ENCODE measurements around the gene CLK4.

DNA sequence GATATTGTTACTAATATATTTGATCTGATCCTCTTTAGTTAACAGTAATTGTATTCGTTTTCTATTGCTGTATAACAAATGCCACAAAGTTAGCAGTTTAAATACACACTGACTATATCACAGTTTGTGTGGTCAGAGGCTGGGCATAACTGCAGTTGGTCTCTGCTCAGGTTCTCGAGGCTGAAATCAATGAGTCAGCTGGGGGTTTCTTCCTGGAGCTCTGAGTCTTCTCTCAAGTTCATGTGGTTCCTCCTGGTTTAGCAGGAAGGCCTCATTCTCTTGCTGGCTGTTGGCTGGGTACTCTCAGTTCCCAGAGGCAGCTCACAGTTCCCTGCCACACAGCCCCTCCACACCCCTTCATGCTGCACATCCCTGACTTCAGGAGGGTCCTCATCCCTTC, 57.4 kb downstream of the CLK4 start:
- TF ChIP-seq POLR2AphosphoS5 (IDR thresholded peaks at IDR 0.05; ENCODE audit: borderline replicate concordance, low read depth, low read length), result no peak
- no peak for TF ChIP-seq EZH2 (IDR thresholded peaks at IDR 0.05)
- TF ChIP-seq FOXP2 (optimal IDR thresholded peaks at IDR 0.05; ENCODE audit: control extremely low read depth, extremely low read length, insufficient read depth), result no peak

All from SK-N-MC (cell line).